Activated T-cell treated with anti-CD3 and anti-CD28 coated beads for 48 hours (primary cell): ENCODE results near the gene STK39.

ENCODE experiments used
- DNase-seq: peaks from one replicate; pipeline ENCODE4 v3.0.0-alpha.2; 2020; ENCODE audit warnings: low read depth

The STK39 gene

DNA sequence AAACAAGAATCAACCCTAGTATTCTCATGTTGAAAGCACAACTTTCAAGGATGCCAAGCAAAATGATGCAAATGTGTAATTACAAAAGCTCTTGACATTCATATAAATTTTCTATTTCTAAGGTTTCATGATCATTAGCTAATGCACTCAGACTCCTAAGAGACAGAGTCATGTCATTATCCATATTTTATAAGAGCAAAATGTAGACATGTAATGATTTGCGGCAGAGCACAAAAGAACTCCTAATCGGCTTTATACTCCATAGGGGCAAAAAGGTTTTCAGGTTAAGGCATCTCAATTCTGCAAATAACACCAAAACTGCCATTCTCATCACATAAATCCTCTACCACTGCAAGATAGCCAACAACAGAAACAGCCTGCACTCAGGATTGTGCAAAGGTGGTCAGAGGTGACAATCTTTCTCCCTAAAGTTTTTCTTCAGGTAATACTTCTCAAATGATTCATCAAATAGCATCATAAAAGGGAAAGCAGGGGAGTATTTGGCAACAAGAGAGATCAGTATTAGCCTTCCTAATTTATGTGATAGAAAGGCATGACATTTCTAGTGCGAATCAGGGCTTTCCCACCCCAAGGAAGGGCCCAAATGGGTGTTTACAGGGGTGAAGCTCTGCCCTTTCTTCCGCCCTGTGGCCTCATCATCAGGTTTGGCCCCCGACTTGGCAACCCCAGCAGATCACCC lies 64.7 kb downstream of the STK39 start:
- no peak for DNase-seq

DNA sequence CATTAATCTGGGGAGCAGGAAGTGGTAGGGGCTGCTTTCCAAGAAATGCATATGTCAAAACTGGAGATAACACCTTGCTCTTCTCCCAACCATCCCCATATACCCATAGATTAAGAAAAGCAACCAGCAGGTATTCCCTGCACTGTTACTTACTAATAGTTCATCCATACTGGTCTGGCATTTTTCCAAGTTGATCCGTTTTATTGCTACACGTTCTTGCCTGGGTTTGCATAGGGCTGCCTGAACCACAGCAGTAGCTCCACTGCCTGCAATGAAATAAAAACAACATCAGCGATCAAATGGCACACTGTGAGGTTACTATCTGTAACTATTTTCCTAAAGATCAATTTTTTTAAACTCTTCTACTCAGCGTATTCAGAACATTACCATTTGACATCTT lies 65.6 kb downstream of the STK39 start:
- no peak for DNase-seq

DNA sequence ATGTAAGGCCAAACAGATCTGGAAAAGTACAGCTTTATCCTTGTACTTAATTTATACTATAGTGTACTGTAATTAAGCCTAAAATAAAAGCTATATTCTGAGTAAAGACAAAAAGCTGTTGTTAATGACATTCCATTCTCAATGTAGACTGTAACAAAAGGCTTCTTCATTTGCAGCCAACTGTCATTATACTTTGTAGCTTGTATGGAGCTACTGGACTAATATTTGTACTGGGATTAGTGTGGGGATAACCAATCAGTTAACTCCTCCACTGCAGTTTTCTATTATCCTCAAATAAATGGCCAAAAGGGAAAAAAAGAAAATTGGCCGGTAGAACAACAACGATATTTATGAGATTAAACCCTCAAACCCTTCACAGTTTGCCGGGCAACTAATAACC lies 66.5 kb downstream of the STK39 start:
- no peak for DNase-seq

DNA sequence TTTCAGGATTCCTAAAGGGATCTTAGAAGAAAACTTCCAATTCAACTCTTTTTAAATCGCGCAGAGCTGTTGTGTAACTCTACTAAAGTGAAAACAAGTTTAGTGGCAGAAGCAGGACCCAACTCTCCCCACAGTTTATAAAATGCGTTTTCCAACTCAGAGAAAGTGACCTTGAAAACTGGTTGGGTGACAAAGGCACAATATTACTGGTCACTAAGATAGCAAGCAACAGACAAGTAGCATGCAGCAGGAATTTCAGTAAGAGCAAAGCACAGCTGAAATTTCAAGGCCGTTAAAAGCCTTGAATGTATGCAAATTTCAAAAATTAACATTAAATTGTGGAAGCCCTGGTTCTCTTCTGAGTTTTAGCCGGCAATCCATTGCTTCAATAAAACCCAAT lies 66.9 kb downstream of the STK39 start:
- no peak for DNase-seq

DNA sequence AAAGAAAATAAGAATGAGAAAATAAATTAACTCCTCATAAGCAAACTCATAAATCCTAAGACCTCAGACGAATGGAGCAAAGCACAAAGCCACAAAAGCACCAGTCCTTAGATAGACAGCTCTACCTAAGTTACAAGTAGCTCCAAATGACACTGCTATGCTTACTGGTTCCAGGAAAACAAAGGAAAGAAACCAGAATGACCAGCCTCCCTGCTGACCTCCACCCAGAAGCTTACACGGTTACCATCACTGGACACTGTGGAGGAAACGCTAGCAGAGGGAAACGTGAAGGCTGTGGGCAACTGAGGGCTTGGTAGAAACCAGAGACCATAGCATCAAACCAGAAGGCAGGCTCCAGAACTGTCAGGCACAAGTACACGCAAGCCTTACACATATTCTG lies 67.8 kb downstream of the STK39 start:
- no peak for DNase-seq

DNA sequence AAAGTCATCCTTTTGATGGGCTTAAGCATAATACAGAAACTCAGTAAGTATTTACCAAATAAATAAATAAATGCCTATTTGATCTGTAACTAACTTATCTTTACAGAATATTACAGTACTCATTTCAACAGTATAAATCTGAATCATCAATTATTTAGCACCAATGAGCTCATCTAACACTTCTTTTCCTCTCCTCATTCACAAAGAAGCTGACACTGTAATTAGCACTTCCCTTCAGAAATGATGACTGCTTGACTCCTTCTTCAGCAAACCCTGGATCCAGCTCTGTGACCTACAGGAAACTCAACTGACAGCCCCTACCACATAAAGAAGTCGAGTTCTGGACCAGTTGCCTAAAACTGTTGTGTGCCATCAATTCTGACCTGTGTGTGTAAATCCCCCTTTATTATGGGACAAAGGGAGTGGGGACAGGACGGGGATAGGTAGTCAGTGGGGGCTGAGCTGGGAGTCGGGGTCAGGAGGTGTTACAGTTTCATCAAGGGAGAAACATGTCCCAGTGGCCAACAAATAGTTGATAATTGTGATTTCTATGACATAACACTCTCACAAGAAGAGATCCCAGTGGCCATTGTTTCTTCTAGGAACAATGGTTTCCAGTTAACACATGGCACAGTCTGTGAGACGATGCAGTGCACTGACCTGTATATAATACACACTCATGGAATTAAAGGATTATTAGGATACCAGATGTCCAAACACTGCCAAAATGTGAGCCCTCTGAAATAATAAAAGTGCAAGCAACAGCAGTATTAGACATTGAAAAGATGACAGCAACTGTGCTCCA lies 68.7 kb downstream of the STK39 start:
- DNase-seq = no peak

DNA sequence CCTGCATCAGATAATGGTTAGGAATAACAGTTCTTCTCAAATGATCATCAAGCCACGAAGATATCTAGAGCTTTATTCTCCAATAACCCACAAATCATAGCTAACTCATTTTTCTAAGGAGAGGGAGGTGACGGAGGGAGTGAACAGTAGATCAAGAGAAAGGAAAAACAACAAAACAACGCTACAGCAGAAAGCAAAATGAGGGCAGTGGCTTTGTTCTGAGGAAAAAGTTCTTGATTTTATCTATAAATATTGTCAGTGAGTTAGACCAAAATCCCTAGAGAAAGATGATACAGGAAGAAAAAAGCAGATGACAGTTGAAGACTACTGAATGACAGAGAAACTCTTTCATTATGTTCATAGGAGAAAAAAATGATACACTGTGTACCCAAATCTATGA lies 71.0 kb downstream of the STK39 start:
- DNase-seq = no peak

DNA sequence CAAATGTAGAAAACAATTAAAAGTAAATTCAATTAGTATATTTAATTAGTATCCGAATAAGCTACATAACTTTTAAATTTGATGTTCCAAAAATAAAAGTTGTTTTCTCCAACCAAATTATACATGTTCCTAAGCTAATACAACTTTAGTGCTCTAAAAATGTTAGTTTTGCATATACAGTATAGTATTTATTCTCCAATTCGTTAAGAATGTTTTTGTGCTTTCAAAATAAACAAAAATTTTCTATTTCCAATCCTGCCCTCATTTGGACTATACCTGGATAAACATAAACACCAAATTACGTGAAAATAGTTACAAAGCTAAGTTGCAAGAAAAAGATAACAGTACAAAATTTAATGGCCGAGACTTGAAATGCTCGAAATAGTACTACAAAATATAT lies 71.9 kb downstream of the STK39 start:
- DNase-seq = no peak

DNA sequence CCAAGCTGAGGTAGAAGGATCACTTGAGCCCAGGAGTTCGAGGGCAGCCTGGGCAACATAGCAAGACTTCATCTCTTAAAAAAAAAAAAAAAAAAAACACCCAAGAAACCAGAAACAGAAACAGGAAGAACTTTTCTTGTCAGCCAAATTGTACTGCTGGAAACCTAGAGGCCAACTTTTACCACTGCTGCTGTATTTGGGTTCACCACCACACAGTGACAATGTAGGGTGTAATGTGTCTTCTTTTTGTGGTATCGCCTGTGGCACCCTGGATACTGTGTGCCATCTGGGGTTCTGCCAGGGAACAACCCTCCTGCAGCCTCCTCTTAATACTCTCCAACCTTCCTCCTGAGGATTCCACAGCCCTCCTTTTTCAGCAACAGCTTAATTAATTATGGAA lies 72.6 kb downstream of the STK39 start:
- DNase-seq = no peak

DNA sequence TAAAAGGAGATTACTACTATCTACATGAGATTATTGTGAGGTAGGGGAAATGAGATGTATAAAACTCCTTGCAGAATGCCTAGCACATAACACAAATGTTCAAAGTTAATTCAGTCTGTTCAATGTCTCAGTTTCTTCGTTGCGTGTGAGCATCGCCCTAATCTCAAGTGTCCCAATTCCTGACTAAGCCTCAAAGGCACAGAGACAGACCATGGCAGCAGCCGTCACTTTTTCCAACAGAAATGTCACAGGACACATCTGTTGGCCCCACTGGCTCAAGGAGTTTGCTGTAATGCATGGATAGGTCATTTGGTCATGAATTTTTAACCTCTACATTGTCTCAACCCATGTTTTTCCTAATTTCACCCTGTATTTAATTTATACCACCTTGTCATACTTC lies 75.3 kb downstream of the STK39 start:
- DNase-seq = no peak

DNA sequence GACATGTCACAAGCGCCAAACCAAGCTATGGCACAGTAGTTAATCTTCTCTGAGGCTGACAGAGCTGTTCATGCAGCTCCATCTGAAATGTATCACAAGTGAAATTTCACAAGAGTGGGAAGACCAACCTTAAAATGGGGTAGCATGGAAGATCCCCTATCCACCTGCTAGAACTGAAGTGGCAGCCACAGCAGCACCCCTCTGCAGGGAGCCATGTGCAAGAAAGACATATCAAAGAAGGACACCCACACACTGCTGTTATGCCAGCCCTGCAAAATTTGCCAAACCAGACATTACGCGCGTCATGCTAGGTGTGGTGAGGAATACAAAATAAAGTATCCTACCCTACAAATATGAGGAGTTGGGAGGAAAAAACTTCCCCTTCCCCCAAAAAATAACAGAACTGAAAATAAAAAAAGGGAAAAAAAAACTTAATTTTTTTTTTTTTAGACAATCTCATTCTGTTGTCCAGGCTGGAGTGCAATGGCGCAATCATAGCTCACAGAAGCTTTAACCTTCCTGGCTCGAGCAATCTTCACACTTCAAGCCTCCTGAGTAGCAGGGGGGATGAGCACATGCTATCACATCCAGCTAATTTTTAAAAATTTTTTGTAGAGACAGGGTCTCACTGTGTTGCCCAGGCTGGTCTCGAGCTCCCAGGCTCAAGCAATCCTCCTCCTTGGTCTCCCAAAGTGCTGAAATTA lies 76.2 kb downstream of the STK39 start:
- DNase-seq = no peak

DNA sequence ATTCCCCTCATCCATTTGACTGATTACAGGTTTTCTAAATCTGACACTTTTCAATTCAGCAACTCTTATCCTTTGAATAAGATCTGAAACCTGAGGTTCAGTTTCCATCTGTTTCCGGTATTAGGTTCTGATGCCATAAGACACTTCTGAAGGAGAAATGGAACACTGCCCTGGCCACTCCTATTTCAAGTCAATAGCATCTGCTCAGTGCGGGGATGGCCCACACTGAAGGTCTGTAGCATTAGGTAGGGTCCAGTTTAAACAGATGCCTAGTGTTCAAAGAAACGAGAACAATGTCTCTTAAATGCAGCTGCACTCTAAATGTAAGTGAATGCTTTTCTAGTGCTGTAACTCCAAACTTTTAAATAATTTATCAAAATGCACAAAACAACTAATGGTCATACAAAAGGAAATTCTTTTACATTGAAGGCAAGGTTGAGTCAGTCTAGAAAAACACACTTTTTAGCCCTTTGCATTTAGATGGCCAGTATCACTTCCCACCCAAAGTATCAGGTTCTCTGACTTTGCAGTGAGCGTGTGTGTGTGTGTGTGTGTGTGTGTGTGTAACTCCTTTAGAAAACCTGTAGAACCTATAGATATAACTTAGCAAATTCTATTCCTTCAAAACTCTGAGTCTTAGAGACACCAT lies 78.2 kb downstream of the STK39 start:
- no peak for DNase-seq

DNA sequence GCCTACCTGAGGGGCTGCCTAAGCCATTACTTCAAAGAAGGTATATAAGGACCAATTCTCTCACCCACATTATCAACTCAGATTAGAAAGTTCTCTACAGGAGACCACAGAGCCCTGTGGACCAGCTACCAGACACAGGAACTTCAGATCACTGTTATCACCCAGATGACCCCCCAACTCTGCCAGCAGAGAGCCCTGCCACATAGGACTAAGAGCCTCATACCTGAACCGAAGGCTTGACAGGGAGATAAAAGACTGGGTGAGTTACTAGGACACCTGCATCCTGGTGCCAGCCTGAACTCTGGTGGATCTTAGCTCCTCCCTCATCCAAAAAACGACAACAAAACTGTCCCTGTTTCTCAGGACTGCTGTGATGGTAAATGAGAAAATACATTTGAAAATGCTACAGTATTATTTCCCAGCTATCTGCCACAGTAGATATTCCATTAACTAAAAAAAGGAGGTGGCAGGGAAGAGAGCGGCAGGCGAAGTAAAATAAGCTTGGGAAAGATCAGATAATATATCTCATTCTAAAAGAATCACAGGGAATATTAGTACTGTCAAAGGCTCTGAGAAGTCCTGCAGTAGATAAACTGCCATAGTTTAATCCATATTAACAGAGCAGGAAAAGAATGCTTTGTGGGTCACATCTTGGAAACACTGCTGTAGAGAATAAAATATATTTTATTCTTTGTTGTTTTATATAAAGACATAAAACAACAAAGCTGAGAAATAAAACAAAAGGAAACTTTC lies 79.7 kb downstream of the STK39 start:
- DNase-seq = no peak

DNA sequence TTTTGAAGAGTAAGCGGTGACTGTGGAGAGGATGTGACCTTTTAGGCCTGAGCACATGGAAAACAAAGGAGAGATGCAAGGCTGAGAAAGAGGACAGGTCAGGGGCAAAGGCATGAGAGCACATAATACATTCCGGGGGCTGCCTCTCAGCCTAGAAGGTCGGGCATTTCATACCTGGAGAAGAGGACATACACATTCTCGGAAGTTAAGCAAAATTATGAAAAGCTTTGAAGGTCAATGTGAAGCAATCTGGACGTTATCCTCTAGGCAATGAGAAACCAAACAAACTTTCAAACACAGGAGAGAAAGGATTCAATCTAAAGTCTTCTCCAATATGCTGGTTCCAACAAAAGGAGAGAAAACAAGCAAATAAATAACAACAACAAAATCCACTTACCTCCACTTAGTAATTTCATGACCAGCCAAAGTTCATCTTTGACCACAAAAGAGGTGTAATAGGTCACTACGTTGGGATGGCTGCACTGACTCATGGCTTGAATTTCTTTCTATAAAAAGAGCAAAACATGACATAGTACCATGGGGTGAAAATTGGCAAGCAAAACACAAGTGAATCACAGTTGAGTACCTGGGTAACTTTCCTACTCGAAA lies 80.4 kb downstream of the STK39 start:
- DNase-seq = no peak

DNA sequence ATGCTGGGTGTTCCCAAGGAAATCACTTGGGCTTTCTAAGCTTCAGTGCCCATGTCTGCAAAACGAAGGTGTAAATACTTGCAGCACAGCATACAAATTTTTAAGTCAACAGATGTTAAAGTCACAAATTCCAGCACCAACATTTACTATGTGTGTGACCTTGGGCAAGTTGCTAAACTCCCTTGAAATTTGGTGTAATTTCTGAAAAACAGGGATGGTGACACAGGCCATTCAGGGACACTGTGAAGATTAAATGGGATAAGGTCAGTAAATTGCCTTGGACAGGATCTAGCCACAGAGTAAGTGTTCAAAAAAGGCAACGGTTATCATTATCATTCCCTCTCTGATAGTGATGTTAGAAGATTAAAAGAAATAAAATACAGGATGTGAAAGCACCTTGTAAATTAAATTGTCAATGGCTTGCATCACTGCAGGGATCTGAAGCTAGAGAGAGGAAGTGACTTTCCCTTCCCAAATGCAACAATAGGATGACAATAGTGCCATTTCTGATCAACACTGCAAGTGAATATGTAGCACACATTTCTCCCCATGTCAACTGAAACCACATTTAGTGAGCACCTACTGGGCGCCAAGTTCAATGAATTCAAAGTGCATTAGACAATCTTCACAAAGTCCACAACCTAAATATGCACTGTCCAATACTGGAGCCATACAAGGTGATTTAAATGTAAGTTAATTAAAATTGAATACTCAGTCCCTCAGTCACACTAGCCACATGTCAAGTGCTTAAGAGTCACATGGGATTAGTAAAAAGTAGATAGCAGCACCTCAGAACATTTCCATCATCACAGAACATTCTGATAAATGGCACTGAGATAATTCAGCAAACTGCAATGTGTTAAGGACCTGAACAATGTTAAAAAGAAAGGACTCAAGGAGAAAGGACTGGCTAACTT lies 81.2 kb downstream of the STK39 start:
- no peak for DNase-seq

DNA sequence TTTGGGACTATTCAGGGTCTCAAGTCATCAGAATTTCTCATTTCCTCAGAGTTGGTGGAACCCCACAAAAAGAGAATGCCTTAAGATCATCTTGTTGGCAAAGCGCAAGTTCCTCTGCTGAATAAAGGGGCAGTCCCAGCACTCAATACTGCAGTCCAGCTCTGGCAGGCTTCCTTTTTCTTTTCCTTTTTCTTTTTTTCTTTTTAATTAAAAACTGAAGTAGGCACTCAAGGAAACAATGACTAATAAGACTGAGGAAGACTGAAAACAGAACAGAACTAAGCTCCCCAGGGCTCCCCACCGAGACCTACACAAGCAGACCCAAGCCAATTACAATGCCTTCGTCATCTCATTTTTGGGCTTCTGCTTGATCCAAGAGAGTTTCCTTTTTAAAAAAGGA lies 82.0 kb downstream of the STK39 start:
- no peak for DNase-seq

DNA sequence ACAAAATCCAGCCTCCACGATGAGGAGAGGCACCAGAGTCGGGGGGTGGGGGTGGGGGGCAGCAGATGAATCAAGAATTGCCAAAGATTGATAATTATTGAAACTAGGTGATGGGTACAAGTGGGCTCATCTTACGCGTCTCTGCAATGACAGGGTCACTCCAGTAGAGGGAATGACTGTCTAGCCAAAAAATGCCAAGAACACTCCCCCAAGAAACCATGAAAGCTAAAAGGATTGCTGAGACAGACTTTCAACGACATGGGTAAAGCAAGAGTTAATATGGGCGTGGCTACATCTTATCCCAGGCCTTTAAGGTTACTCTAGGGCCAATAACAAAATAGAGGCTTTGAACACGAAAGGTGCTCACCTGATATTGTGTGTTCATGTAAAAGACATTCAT lies 86.5 kb downstream of the STK39 start:
- no peak for DNase-seq

DNA sequence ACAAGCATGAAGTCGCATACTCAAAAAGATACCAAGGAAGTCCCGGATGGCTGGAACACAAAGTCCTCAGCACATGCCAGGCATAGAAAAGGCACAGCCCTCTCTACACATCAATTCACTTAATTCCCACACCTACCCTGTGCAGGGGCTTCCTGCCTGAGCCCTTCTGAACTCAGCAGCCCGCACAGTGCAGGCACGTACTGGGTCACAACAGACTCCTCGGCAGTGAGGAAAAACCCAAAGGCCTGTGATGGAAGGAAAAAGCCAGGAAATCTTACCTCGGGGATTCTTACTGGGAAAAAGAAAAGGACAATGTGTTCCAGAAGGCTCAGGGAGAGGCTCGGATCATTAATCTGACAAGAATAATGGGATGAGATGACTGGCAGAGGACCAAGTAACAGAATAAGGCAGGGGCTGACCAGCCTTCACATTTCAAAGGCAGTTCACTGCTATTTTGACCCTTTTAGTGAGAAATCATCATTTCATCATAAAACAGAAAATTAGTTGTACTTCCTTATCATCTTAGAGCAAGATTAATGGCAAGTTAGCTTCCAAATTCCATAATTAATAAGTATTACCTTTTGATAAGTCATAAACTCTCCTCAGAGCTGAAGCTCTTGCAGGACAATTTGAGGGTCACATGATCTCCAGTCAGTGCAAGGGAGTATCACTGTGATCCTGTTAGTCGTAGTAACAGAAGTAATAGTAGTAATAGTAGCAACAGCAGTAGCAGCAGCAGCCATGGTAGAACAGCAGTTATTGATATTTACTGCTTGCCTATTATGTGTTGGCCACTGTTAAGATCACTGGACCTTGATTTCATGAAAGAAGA lies 87.4 kb downstream of the STK39 start:
- no peak for DNase-seq

DNA sequence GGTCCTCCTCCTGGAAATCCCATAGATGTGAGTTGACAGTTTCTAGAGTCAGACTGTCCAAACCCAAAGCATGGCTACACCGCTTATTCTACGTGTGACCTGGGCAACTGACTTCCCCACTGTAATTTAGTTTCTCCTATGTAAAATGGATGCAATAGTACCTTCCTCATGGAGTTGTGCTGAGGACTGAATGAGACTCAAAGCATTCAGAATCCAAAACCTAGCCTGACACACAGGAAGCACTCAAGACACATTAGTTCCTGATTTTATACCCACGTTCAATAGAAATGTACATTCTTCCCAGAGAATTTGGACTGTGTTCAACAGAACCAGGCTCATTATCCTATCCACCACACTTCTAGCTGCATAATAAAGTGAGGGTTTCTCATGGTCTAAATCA lies 88.8 kb downstream of the STK39 start:
- DNase-seq = no peak

DNA sequence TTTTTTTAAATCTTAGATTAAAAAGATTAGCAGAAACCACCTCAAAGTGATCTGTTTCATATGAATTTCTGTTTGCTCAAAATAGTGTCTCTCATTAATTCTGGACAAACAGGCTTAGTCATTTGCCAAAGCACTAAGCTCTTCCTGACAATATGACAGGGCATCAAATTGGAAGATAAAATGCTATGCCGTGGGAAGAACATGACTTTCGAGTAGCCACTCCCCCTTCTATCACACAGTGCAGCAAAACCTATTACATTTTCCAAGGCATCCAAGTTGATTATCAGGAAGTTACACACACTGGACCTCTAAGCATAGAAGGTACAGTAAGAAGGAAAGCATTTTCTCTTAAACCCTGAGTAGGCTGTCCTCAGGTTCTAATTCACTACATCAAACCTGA lies 89.5 kb downstream of the STK39 start:
- DNase-seq = no peak
